HG02610 (cell line): Measurements from ENCODE around the gene CNPPD1.

ENCODE experiments used
- ATAC-seq: cut with Tn5 transposase; IDR thresholded peaks from one replicate; pipeline ENCODE4 v1.9.1; 2021; ENCODE audit warnings: mild to moderate bottlenecking, moderate library complexity; ENCODE audit not compliant: unreplicated experiment

The CNPPD1 gene

DNA sequence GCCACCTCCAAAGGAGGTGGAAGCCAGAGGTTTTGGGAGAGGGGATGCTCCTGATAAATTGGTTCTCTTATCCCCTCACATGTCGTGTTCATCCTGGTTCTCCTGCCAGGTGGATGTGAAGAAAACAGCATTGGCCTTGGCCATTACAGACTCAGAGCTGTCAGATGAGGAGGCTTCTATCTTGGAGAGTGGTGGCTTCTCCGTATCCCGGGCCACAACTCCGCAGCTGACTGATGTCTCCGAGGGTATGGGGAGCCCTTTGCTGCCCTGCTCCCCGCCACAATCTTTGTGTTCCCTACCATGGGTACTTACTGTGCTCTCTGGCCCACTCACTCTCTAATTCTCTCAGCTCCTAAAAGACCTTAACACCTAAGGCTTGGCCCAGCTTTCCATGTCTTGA, 4.8 kb upstream of the CNPPD1 start:
- no peak for ATAC-seq

DNA sequence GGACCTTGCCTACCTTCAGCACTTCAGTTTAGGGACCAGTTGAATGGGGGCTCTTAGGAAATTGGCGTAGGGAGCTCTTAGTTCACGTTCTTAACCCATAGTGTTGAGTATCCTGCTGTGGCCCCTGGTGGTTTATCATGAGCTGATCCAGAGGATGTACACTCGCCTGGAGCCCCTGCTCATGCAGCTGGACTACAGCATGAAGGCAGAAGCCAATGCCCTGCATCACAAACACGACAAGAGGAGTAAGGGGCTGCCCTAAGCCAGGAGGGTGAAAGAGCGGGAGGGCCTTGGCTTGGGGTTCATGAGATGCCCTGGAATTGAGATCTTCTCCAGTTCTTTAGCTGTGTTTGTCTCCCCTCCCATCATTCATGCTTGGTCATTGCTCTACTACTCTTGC, 4.2 kb upstream of the CNPPD1 start:
- no peak for ATAC-seq

DNA sequence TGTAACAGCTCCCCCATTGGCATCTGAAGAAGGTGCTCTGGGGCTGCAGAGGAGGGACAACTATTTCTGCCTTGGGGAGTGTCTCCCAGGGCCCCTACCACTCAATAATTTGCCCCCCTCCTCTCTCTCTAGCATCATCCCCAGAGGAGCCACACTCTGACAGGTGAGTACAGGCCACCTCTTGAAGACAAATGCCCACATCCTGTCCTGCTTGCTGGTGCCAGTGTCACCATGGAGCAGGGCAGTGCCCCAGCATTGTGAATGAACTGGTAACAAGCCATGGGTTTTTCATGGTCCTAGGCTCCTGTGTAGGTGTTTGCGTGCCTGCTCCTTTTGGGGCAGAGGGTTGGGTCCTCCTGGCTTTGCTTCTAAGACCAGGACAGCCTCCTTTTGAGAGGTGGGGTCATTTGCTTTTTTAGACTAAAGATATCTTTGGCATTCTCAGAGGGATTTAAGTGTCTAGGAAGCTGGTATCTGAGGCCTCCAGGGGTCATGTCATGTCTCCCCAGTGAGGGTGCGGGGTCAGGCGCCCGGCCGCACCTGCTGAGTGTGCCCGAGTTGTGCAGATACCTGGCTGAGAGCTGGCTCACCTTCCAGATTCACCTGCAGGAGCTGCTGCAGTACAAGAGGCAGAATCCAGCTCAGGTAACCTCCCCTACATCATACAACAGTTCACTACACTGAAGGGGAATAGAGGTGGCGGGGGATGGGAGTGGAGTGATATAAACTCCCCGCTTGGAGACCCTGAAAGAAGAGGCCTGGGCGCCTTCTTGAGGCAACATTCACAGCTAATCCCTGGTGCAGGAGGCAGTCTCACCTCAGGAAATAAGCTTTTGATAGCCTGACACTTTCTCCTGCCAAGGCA, 3.1 kb upstream of the CNPPD1 start:
- ATAC-seq, result no peak

DNA sequence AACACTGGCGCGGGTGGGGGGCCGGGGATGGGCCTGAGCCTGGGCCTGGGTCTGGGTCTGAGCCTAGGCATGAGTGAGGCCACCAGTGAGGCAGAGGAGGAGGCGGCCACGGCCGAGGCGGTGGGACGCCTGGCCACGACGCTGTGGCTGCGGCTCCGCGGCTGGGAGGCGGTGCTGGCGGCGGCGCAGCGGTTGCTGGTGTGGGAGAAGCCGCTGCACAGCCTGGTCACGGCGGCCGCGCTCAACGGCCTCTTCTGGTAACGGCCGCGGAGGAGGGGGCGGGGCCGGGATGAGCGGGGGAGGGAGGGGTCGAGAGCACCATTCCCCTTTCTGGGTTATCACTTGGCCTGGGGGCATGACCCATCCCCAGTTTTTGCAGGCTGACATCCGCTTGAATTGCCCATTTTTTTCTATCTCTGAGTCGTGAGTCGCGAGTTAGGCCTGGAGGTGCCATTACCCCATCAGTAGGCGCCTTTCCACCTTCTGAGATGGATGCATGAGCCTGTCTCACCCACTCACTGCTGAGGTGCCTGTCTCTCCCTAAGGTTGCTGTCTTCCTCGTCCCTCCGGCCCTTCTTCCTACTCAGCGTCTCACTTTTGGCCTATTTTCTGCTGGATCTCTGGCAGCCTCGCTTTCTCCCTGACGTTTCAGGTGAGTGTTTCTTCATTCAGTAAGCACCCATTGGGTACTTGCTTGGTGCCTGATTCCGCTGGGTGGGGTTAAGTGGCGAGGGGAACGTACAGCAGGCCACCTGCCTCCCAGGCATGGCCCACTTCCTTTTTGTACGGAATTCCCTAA, 1.9 kb upstream of the CNPPD1 start:
- peak; percentile 17 for ATAC-seq

DNA sequence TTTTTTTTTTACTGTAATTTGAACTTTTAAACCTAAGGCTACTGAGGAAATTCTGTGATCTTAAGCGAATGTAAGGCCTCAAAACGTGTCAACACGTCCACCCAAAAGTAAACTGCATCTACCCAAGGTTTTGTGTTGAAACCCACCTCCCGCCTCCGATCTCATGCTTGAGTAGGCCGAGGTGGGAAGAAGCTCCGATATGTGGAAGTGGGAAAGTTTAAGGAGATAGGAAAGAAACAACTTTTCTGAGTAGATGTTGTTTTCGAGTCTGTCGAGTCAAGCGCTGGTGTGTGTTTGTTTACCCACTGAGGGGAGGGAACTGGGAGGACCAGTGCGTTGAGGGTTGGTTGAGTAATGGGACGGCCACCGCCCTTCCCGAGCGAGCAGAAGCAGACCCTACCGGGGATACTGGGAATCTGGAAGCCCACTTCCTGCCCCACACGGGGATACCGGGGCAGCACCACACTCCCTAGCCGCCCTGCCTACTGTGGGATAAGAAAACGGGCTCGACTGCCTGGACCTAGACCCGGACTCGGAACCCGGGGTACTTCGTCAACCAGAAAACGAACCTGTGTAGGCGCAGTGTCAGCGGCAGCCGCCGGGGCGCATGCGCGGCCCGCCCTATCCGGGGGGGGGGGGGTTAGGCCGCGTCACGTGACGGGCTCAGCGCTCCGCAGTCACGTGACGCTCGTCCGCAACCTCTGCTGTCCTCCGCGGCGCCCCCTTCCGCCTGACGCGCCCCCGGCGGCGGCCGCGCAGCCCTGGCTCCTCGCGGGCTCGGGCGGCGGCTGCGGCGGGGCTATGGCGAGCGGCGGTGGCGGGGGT, 1.0 kb upstream of the CNPPD1 start, which contains the start of gene RETREG2:
Gene RETREG2, plus strand, starts transcription at position 724 of the 825 bp plus-strand sequence. Its CDS starts 78 bp downstream, at position 802.
- ATAC-seq, result peak; percentile 45

DNA sequence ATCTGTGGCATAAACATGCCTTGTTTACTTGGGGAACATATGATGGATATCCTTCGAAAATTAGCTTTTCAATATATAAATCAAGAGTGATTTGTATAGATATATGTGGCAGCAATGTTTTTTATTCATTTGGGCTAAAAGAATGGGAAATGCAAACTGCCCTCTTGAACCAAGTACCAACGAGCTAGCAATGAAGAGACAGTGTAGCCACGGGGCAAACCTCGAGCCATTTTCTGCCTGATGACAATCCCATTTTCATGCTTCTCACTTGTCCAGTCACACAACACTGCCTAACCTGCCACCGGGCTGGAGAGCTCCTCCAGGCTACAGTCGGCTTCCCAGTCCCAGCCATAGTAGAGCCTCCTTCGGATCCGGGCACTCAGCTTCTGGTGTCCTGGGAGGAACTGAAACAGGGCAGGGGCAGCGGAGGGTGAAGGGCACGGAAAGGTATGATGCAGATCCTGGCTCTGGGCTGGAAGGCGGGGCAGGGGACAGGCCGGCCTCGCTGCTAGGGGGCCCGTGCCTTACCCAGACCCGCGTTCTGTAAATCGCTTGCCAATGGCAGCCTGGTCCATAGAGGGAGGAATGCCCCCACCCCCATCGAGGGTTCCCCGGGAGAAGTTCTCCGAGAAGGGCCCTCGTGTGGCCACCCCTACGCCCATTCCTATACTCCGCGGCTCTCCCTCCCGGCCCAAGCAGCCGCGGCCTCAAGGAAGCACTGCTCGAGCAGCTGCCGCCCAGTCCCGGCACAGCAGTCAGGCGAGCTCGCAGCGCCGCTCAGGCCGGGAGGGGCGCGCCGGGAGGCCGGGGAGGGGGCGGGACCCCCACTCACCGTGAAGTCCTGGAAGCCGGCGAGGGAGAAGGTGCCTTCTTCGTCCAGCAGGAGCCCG, 552 bp downstream of the CNPPD1 start:
- peak; percentile 28 for ATAC-seq

DNA sequence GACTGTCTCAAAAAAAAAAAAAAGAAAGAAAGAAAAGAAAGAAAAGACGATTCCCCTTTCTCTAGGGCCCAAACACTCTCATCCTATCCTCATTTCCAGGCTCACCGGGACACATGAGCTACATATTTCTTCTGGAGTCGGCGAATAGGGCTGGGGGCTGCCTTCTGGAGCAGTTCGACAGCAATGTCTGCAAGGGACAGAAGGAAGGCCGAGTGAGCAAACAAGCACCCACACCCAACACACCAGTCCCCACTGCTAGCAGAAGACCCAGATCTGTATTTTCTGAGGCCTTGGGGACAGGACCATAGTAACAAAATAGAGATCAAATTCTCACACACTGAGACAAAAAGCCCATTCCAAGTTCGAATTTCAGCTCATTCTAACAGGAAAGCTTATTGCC, 1.2 kb downstream of the CNPPD1 start:
- no peak for ATAC-seq

DNA sequence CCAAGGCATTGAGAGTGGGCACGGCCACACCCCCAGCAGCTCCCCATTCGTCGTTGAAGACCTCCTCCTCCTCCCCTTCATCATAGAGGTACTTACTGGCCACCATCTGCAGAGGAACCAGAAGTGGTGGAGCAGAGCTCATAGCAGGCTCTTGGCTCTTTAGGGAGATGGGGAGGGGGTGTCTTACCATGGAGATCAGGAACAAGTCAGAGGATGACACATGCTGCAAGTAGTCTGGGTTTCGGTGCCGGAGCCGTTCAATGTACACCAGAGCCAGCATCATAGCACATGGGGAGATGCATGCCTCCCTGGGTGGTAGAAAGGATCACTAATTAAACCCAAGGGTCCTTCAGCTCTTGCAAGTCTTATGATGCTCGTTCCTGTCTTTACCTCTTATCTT, 1.9 kb downstream of the CNPPD1 start:
- no peak for ATAC-seq

DNA sequence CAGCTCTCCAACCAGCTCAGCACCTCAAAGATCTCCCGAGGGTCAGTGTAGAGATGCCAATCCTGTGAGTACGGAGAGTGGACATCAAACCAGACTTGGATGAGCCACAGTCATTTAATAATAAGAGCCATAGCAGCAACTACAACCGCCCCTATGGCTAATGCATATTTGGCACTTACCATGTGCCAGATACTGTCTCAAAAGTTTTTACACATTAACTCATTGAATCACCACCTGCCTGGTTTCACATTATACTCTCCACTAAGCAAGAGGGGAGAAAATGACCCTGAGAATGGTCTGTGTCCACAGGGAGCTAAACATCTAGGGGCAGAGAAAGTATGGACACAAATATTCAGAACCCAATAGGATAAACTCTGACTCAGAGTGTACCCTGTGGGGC, 2.6 kb downstream of the CNPPD1 start:
- no peak for ATAC-seq

DNA sequence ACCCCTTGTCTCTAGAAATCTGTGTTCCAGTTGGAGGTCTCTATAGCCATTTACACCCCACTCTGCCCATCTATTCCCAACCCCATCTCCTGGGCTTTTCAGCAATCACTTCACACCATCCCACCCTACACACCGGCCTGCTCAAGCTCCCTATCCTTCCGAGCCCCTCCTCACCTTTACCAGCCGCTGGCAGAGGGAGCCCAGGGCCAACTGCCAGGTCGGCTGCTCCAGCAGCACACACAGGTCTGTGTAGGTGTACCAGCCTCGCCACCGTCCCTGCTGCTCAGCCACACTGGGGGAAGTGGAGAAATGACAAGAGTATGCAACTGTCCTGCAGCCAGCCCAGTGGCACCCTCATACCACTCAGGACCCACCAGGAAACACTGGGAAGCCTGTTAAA, 3.5 kb downstream of the CNPPD1 start:
- no peak for ATAC-seq

DNA sequence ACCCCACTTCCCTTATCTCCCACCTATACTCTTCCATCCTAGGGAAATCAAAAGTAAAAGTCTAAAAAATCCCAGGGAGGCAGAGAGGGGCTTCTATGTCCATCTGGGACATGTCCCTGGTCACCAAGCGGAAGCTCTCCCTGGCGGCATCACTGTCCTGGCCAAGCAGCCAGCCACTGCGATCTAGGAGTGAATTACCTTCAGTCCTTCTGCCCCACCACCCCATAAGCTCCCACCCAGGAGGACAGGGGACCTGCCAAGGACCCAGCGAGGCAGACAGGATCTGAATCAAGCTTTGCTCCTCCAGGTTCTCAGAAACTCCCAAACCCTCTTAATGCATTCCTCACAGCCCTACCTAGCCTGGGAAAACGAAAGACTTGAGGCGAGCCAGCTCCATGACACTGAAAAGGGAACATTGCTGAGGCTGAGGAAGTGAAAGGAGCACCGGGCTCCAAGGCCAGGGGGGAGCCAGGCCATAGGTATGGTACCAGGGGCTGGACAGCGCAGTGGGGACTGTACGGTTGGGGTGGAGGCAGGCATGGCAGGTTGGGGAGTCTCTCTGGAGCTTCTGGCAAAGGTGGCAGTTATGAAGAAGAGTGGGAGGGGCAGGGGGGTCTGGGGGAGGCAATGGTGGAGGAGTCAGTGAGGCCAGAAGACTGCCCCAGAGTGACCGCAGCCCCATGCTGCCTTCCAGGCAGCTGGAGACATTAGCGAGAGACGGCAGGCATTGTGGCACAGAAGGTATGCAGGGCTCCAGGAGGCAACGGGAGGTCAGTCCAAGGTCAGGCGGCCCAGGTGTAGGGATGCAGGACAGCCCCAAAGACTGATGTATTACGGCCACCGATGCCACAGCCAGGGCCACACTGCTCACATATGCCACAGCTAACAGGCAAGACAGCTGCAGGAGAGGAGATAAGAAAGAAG, 4.2 kb downstream of the CNPPD1 start:
- ATAC-seq, result no peak

DNA sequence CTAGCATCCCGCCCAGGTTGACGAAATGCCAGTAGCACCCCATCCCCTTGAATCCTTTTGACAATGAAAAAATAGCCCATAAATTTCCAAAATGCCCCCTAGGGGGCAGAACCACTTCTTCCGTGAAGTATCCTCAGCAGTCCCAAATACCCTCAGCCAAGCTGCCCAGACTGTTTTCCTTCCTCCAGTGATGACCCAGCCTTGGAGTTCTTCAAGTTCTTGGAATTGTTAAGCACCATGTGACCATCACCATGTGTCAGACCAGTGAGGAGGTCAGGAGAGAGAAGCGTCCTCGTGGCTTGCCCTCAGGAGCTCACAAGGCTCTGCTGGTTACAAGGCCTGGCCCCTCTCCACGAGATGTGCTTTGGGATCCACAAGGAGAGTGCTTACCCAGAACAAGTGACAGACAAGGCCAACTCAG, 5.5 kb downstream of the CNPPD1 start:
- ATAC-seq, result no peak

DNA sequence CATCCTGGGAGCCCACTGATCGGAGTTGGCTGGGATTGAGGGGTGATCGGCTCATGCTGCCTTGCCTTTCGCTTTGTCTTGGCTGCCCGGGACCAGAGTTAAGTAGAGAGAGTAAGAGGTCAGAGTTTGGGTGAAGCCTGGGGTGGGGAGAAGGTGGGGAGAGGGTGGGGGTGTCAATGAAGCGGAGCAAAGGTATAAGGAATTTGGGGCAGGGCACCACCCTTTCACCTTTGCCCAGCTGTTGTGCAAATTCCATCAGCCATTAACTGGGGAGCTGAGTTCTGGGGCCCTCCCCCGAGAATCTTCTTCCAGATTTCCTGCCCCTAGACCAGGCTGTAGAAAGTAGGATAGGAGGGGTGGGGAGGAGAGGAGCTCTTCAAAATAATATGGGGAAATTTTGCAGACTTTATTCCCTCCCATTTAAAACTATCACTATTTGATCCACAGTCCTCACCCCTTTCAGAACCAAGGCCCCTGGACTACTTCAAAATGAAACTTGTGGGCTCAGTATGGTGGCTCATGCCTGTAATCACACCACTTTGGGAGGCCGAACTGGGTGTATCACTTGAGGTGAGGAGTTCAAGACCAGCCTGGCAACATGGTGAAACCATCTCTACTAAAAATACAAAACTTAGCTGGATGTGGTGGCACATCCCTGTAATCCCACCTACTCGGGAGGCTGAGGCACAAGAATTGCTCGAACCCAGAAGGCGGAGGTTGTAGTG, 6.6 kb downstream of the CNPPD1 start, which contains the start of gene SLC23A3:
Gene SLC23A3, minus strand, starts transcription at position 100 of the 725 bp plus-strand sequence. Its CDS starts 45 bp downstream, at position 55.
- ATAC-seq, result no peak

DNA sequence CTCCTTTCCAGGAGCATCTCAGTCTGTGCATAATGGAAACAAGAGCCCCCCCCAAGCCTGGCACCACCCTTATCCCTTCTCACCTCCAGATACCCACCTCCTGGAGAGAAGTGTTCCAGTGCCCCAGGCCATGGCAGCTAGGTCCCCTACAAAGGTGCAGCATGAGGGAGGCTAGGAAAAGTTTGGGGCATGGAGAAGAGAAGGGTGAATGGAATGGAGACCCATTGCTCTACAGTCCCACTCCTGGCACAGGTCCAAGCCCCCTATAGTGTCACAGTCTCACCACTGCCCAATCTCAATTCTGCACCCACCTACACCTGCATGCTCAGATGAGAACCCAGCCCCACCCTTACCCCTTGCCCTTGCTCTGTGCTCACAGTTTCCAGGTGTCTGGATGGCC, 7.8 kb downstream of the CNPPD1 start:
- no peak for ATAC-seq

DNA sequence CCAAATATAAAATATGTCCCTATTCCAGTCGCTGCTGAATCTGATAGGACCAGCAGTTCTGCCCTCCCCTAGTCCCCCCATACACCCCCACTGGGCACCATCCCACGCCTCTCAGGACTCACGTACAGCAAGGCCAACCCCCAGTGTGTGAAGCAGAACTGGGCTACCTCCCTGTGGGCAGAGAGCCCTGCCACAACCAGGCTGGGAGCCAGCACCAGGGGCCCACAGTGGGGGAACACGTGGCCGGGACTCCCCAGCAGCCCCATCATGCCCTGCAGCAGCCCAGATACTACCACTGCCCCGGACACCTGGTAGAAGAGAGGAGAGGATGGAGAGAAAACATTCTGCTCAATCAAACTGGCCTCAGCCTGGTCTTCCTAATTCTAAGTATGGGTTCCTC, 8.2 kb downstream of the CNPPD1 start:
- ATAC-seq, result no peak

DNA sequence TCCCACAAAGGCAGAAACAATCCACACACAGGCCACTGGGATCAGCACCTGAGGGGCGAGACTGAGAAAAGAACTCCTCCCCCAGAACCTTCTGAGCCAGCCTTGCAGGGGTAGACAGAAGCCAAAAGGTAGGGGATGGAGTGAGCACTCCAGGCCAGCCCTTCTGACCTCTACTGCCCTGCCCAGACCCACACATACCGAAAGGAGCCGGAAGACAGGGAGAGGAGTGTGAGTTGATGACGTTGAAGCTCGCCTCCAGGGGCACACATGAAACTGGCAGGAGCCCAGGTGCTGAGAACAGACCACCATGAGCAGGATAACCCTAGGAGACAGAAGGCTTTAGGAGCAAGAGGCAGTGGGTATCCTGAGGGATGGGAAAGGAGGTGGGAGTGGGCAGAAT, 8.7 kb downstream of the CNPPD1 start:
- ATAC-seq, result no peak

DNA sequence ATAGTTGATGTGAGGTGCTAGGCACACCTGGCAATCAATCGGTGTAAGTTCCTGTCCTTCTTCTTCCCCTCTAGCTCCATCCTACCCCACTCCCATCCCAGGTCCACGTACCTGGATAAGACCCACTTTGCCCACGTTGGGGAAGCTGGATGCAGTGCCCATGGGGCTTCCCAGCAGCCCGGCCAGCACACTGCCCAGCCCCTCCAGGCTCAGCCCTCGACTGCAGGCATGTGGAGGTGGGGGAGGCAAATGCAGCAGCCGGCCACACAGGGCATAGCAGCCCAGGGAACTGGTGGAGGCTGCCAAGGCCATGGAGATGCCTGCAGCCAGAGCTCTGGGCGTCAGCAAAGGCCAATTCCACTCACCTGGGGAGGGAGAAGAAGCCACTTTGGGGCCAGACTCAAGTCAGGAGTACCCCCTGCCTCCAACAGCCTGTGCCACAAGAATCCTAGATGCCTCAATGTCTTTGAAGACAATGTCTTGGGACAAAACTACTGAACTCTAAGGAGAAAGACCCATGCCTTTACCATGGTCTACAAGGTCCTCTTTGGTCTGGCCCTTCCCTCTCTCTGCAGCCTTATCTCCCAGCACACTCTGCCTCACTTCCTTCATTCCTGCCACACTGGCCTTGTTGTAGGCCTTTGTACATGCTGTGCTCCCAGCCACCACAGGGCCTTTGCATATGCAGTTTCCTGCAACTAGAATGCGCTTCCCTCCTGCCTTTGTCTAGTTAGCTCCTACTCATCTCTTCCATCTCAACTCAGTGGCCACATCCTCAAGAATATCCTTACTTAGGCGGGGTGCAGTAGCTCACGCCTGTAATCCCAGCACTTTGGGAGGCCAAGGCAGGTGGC, 11.4 kb downstream of the CNPPD1 start:
- no peak for ATAC-seq
